ENCODE results near the gene GAREM2. TPM values are rescaled to one million over a fixed set of nuclear protein-coding genes. Genes with fewer than 3 reads are reported as not detected.
"Not testable (repeated sequence)": the region's sequence is repeated elsewhere in the genome, so short reads cannot be mapped to it uniquely, and the experiment has no call there.

GAREM2 gene
- total RNA-seq, 4 donors from 2014 or later = 1.0 to 3.3 (median 2.0) TPM

DNA sequence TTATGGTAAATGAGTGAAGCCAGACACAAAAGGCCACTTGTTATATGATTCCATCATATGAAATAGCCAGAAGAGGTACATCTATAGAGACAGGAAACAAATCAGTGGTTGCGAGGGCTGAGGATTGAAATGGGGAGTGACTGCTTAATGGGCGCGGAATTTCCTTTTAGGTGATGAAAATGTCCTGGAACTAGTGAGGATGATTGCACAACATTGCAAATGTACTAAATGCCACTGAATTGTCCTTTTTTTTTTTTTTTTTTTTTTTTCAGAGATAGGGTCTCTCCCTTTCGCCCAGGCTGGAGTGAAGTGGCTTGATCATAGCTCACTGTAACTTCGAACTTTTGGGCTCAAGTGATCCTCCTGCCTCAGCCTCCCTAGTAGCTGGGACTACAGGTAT is 15.3 kb upstream of the GAREM2 start:
- DNase-seq (ENCODE audit: low spot score) = no peak
- TF ChIP-seq, protein P1, sequence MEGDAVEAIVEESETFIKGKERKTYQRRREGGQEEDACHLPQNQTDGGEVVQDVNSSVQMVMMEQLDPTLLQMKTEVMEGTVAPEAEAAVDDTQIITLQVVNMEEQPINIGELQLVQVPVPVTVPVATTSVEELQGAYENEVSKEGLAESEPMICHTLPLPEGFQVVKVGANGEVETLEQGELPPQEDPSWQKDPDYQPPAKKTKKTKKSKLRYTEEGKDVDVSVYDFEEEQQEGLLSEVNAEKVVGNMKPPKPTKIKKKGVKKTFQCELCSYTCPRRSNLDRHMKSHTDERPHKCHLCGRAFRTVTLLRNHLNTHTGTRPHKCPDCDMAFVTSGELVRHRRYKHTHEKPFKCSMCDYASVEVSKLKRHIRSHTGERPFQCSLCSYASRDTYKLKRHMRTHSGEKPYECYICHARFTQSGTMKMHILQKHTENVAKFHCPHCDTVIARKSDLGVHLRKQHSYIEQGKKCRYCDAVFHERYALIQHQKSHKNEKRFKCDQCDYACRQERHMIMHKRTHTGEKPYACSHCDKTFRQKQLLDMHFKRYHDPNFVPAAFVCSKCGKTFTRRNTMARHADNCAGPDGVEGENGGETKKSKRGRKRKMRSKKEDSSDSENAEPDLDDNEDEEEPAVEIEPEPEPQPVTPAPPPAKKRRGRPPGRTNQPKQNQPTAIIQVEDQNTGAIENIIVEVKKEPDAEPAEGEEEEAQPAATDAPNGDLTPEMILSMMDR (IDR thresholded peaks at IDR 0.05) = no peak
- no peak for ATAC-seq (ENCODE audit: low FRiP score)

DNA sequence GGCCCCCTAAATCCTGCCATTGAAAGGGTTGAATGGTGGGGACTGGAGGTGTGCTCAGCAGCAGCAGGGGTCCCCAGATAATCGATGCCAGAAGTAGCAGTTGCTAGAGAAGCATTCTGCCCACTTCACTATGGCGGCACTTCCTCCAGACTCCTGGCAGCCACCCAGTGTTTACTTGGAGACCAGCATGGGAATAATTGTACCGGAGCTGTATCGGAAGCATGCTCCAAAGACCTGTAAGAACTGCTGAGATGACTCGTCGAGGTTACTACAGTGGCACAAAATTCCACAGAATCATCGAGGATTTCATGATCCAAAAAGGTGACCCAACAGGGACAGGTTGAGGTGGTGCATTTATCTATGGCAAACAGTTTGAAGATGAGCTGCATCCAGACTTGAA is 11.0 kb upstream of the GAREM2 start:
- DNase-seq (ENCODE audit: low spot score) (no peak), ATAC-seq (ENCODE audit: low FRiP score) (no peak)
- TF ChIP-seq, protein P1 (IDR thresholded peaks at IDR 0.05) = no peak

DNA sequence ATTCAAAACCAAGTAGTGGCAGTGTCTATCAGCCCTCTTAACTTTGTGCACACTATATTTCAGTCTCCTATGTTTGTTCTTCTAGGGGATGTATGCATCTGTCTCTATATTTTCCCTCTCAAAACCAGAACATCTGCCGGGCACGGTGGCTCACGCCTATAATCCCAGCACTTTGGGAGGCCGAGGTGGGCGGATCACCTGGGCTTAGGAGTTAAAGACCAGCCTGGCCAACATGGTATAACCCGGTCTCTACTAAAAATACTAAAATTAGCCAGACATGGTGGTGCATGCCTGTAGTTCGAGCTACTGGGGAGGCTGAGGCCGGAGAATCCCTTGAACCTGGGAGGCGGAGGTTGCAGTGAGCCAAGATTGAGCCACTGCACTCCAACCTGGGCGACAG is 9.9 kb upstream of the GAREM2 start:
- TF ChIP-seq, protein P1 (IDR thresholded peaks at IDR 0.05) = no peak
- DNase-seq (ENCODE audit: low spot score) (no peak), ATAC-seq (ENCODE audit: low FRiP score) (no peak)

DNA sequence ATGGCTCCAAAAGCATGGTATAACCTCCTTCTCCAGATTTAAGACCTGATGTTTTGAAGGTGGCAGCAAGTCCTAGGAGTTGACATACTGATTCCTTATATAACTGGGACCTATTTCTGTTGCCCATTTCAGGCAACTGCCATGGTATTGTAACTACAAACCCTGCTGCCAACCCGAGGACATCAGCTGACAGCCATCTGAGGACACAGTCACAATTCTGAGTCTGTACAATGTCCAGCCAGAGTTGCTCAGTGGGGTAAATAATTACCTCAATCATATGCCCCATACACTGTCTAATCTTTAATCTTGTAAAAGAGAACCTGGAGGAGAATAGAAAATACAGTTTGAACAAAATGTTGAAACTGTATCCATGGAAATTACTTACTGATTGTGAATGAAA is 8.7 kb upstream of the GAREM2 start:
- TF ChIP-seq, protein P1 (IDR thresholded peaks at IDR 0.05) = no peak
- ATAC-seq (ENCODE audit: low FRiP score) = no peak
- DNase-seq (ENCODE audit: low spot score) = no peak

DNA sequence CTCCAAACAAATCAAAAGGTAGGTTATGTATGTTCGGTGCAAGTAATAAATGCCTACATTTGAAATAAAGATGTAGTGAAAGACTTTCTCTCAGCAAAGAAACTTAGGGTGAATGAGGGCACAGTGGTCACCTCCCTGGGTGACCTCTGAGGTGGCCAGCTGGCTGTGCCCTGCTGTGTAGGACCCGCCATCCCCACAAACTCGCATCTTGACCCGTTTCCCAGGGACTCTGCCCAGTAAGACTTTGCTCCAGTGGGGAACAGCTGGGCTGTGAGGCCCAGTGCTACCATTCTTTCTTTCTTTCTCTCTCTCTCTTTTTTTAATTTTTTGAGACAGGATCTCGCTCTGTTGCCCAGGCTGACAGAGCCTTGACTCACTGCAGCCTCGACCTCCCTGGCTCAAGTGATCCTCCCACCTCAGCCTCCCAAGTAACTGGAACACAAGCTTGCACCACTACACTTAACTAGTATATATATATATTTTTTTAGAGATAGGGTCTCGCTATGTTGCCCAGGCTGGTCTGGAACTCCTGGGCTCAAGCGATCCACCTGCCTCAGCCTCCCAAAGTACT is 8.2 kb upstream of the GAREM2 start:
- DNase-seq (ENCODE audit: low spot score) = no peak
- TF ChIP-seq, protein P1 (IDR thresholded peaks at IDR 0.05) = no peak
- ATAC-seq (ENCODE audit: low FRiP score) = no peak

DNA sequence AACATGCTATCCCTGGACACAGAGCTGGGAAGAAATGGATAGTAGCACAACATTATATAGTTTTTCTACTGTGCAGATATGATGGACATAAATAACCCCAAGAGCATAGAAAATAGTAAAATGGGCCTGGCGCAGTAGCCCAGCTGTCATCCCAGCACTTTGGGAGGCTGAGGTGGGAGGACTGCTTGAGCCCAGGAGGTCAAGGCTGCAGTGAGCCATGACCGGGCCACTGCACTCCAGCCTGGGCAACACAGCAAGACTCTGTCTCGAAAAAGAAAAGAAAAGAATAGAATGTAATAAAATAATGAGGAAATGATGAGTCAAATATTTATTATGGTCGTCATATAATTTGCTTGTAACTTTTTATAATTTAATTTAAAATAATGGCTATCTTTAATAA is 7.5 kb upstream of the GAREM2 start:
- no peak for ATAC-seq (ENCODE audit: low FRiP score)
- no peak for DNase-seq (ENCODE audit: low spot score)
- TF ChIP-seq, protein P1 (IDR thresholded peaks at IDR 0.05) = no peak

DNA sequence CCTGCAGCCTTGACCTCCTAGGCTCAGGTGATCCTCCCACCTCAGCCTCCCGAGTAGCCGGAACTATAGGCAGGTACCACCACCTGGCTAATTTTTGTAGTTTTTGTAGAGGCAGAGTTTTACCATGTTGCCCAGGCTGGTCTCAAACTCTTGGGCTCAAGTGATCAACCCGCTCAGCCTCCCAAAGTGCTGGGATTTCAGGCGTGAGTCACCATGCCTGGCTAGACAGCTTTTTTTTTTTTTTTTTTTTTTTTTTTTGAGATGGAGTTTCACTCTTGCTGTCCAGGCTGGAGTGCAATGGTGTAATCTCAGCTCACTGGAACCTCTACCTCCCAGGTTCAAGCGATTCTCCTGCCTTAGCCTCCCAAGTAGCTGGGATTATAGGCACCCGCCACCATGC is 6.3 kb upstream of the GAREM2 start:
- DNase-seq (ENCODE audit: low spot score); ATAC-seq (ENCODE audit: low FRiP score): not testable (repeated sequence)

DNA sequence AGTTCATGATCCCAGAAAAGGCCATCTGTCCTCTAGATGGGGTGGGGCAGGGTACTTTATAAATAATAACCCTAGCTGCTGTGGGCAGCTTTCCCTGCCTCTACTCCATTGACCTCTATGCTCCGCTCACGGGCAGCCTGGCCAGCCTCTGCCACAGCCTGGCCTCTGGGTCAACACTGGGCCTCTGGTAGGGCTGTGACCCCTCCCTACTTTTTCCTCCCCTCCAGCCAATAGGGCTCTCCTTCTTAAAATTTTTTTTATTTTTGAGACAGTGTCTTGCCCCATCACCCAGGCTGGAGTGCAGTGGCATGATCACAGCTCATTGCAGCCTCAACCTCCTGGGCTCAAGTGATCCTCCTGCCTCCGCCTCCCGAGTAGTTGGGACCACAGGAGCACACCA is 4.1 kb upstream of the GAREM2 start:
- ATAC-seq (ENCODE audit: low FRiP score) = no peak
- TF ChIP-seq, protein P1 (IDR thresholded peaks at IDR 0.05) = no peak
- no peak for DNase-seq (ENCODE audit: low spot score)
